Activated effector memory CD4-positive, alpha-beta T cell treated with anti-CD3 and anti-CD28 coated beads, Interleukin-2, amount 50 U/mL, for 16 hours (primary cell): ENCODE data around the gene NOP58.
"Not testable (repeated sequence)": the region's sequence is repeated elsewhere in the genome, so short reads cannot be mapped to it uniquely, and the experiment has no call there.

Experiments
- DNase-seq: peaks from one replicate; pipeline ENCODE4 v3.0.0-alpha.2; 2020

NOP58 gene, protein sequence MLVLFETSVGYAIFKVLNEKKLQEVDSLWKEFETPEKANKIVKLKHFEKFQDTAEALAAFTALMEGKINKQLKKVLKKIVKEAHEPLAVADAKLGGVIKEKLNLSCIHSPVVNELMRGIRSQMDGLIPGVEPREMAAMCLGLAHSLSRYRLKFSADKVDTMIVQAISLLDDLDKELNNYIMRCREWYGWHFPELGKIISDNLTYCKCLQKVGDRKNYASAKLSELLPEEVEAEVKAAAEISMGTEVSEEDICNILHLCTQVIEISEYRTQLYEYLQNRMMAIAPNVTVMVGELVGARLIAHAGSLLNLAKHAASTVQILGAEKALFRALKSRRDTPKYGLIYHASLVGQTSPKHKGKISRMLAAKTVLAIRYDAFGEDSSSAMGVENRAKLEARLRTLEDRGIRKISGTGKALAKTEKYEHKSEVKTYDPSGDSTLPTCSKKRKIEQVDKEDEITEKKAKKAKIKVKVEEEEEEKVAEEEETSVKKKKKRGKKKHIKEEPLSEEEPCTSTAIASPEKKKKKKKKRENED

DNA sequence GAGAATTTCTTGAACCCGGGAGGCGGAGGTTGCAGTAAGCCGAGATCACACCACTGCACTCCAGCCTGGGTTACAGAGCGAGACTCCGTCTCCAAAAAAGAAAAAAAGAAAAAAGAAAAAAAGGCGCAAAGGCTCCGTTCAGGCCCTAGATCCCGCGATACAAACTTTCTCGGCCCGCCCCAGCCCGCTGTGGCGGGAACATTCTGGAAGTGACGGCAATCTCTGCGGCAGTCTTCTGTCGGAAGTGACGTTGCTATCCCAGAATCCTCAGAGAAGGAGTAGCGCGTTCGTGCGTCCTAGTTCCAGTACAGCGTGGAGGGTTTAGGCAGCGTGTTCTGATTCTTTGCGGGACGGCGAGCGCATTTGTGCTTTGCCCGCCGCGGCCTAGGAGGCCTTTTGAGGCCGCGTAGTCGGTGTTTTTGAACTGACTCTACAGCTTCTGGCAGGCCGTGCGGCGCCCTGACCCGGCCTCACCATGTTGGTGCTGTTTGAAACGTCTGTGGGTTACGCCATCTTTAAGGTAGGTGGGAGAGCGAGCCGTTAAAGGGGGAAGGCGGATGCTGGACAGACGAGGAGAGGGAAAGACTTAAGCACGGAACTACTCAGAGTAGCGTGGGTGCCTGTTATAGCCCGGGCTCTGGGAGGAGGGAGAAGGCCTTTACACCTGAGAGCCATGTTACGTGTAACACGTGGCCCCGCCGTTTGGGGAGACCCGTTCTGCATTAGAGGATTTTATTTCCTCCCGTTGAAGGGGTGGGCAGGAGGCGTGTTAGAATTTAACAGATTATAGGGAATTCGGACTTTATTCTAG lies at the start of gene NOP58:
NOP58 (plus strand) TSS at position 297 of the 811 bp plus-strand sequence; CDS start at position 476, 179 bp downstream.
- peak; percentile 96 for DNase-seq

DNA sequence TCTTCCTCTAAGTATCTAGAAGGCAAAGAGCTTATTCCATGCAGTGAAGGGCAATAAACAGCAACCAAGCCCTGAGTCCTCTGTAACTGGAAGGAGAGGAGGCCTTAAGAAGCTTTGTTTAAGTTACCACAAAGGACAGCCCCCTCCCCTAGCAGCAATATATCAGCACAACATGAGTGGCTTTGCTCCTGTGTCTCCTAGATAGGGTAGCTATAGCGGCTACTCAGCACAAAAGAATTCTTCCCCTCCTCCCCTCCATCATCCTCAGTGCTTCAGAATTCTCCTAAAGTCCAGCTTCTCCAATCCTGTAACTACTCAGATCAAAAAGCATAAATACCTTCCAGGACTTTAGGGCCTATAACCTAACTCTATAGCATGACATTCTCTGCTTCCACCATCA lies 43.7 kb upstream of the NOP58 start:
- DNase-seq, result no peak

DNA sequence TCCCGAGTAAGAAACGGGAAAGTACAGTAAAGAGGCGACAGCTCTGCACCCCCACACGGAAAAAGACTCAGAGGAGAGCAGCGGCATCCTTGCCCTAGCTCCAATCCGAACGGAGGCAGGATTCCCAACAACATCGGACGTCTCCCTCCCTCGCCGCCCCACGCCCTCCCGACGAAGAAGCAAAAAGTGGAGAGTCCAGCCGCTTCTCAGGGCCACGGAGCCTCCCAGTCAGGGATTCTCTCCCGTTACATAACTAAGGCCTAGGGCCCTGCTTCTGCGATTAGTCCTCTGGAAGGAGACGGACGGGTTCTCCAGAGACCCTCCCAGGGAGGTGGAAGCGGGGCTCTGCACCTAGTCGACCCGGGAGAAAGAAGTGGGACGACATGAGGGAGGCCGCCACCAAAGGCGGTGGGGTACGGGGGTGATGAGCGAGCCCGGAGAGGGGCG lies 27.8 kb upstream of the NOP58 start:
- DNase-seq, result no peak

DNA sequence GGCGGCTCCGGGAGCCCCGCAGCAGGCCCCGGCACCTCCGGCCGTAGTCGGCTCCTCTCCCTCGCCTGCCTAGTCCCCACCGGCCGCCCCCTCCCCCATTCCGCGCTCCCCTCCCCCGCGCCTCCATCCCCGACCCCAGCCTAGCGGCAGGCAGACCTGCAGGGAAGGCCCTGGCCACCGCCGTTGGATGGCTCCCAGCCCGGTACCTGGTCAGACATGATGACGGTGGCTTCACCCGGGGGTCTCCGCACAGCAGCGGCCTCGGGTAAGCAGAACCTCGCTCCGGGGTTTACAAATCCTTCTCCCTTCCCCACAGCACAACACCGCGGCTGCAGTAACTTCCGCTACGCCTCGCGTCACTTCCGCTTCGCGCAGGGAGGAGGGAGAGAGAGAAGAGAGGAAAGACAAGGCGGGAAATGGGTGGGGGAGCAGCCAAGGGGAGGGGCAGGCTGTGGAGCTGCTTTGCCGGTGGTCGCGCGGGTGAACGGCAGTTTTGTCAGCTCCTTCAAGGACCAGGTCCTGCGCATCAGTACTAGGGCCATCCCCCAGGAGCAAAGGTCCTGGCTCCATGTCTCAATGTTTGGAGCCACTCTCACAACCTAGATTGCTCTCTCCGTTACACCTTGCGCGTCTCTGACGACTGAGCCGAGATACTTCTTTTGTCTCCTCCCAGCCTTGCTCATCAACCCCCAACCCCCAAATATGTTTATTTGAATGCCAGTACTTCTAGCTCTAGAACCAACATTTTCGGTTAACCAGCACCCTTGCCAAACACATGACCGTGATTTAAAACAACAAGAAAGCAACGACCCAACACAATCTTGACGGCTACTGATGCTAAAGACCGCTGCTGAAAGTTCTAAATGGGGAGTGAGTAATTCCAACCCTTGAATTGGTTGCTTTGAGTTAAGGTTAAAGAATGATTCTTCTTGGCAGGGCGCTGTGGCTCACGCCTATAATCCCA lies 27.0 kb upstream of the NOP58 start, which contains the start of gene SUMO1:
SUMO1 (minus strand) TSS at position 364 of the 964 bp plus-strand sequence; CDS start at position 218, 146 bp downstream.
- peak; percentile 97 for DNase-seq

DNA sequence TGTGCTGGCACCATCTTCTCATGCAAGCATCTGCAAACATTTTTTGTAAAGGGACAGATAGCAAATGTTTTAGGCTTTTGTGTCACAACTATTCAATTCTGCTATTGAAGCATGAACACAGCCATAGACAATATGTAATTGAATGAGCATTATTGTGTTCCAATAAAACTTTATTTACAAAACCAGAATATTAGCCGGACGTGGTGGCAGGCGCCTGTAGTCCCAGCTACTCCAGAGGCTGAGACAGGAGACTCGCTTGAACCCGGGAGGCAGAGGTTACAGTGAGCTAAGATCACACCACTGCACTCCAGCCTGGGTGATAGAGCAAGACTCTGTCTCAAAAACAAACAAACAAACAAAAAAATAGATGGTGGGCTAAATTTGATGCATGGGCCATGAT lies 17.9 kb upstream of the NOP58 start:
- not testable (repeated sequence) for DNase-seq

DNA sequence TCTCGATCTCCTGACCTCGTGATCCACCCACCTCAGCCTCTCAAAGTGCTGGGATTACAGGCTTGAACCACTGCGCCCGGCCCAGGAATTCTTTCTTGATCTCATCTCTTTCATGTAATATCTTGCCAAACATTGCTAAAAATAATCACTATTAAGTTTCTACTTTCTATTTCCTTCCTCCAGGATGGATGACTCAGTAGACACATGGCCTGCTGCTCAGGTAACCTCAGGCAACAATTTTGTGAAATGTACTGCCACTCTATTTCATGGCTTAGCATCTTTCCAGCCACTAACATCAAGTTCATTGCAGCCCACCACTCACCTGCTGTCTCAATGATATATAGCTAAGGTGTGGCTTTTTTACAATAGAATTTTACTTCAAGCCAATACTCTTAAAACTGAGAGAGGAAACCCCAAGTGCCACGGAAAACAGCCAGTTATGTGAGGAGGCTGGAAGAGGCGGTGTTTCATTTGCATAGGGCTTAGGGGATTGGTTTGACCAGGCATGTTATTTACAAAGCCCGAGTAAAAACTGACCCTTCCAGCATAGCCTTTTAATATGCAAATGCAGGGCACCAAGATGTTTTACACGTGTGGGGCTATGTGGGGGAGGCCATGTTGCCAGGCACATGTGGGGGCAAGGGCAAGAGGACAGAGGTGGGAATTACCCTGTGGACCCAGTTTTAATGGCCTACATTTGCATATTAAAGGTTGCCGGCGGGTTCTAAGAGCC lies 15.9 kb upstream of the NOP58 start:
- DNase-seq, result no peak

DNA sequence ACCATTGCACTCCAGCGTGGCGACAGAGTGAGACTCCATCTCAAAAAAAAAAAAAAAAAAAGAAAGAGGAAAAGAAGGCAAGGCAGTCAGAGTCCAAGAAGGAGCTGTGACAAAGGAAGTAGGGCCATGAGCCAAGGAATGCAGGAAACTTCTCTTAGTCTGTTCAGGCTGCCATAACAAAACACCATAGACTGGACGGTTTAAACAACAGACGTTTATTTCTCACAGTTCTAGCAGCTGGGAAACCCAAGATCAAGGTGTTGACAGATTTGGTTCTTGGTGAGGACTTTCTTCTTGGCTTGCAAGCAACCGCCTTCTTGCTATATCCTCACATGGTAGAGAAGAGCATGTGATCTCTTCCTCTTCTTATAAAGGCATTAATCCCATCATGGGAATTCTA lies 14.1 kb upstream of the NOP58 start:
- no peak for DNase-seq

DNA sequence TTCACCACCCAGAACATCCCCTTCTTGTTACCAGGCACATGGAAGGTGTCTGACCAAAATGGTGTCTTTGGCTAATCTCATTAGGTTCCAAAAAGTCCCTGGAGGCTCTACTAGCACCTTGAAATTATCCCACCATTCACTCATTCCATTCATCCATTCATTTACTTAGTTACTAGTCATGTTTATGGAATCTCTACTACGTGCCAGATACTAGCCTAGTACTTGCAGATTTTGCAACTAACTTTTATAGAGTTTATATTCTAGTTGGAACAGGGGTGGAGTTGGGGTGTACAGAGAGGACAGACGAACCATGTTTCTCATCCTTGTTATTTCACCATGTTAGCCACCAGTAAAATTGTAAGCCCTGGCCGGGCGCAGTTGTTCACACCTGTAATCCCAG lies 4.0 kb upstream of the NOP58 start:
- no peak for DNase-seq

DNA sequence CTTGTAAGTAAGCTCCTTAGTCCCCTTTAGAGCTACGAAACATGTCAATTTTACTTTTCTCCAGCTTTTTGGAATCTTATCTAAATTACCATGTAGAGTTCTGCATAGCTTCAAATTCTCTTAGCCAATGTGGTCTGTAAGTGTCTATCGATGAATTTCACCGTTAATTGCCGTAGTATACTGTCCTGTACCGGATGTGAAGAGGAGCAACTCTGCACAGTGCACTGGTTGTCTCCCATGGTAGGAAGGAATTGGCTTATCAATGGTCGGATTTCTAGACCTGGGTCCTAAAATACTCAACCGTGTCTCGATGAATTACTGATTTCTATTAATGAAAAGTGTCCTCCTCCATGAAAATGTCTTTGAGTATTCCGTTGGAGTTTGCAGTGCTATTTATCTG lies 1.9 kb downstream of the NOP58 start:
- DNase-seq, result no peak

DNA sequence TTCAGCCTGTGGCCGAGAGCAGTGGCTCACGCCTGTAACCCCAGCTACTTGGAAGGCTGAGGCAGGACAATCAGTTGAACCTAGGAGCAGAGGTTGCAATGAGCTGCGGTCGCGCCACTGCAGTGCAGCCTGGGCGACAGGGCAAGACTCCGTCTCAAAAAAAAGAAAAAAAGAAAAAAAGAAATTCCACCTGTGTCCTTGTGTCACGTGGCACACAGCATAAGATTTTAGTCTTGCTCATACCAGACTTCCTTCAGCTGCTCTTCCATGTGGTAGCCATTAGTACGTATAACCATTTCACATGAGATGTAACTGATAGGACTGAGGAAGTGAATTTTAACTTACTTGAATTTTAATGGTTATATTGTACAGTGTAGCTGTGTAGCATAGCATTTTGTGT lies 4.0 kb downstream of the NOP58 start:
- DNase-seq, result peak; percentile 71

DNA sequence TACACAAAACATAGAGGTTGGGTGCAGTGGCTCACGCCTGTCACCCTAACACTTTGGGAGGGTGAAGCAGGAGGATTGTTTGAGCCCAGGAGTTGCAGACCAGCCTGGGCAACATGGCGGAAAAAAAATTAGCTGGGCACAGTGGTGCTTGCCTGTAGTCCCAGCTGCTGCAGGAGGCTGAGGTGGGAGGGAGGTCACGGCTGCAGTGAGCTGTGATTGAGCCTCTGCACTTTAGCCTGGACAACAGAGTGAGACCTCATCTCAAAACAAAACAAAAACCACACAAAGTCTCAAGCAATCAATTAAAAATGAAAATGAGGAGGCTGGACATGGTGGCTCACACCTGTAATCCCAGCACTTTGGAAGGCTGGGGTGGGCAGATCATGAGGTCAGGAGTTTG lies 4.9 kb downstream of the NOP58 start:
- DNase-seq, result peak; percentile 58

DNA sequence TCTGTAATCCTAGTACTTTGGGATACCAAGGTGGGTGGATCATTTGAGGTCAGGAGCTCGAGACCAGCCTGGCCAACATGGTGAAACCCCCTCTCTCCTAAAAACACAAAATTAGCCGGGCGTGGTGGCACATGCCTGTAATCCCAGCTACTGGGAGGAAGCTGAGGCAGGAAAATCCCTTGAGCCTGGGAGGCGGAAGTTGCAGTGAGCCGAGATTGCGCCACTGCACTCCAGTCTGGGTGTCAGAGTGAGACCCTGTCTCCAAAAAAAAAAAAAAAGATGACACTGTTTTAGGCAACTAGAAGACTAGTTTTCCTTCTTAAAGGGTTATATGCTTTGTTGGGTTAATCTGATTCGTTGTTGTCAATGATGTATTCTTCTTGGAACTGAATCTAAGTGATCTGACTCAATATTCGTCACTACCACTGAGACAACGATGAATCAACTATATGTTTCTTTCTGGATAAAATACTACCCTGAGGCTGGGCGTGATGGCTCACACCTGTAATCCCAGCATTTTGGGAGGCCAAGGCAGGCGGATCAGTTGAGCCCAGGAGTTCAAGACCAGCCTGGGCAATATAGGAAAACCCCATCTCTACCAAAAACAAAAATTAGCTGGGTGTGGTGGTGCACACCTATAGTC lies 10.6 kb downstream of the NOP58 start:
- DNase-seq, result not testable (repeated sequence)

DNA sequence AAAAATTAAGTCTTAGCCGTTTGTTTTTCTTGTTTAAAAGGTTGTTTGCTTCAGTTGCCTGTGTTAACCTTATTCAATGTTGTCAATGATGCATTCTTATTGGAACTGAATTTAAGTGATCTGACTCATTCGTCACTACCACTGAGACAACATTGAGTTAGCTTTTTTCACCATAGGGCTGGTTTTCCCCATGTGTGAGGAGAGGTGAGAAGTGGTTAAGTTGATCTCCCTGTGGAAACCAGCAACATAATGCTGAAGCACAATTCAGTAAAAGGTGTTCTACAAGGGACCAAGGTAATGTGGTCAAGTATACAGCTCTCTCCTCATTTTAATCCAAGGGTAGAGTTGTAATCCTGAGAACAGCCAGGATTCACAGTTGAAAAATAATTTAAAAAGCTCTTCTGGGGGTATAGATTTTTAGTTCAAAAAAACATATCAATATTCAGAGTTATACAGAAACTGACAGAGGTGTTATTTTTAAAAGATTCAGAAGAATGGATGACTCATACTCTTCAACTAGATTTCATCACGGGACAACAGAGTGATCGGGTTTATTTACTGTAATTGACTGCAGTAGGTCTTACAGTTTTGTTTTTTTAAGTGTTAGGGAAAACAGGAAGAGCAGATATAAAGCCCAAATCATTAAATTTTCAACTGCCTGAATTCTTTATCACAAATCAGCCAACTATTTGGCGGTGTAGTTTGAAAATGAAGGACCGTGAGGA lies 12.6 kb downstream of the NOP58 start:
- DNase-seq, result no peak

DNA sequence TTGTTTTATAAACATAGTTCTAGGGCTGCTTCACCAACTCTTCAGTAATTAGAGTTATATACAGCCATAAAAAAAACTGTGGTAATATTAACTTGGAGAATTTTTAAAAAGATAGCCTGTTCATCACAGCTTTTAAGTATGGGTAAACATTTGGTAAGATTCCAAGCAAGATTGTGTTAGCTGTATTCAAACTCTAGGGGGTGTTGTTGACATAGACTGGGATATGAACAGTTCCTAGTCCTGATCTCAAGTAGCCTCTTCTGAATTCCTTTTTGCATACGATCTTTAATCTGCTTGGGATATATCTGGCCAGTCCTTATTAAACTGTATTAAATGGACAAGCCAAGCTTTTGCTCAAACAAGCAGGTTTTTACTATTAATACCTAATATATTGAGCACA lies 13.4 kb downstream of the NOP58 start:
- no peak for DNase-seq

DNA sequence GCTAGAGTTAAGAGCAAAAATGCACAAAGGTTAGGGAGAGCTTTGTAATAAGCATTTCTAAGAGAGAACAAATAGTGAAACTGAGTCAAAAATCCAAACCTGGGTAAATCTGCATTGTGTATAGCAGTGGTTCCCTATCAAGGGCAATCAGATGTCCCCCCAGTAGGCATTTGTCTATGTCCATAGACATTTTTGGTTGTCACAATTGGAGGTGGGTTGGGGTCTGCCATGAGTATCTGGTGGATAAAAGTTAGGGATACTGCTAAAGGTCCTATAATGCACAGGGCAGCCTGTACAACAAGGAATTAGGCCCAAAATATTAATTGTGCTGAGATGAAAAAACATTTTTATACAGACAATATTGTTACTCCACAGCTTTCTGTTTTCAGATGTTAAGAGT lies 21.0 kb downstream of the NOP58 start:
- DNase-seq, result no peak

DNA sequence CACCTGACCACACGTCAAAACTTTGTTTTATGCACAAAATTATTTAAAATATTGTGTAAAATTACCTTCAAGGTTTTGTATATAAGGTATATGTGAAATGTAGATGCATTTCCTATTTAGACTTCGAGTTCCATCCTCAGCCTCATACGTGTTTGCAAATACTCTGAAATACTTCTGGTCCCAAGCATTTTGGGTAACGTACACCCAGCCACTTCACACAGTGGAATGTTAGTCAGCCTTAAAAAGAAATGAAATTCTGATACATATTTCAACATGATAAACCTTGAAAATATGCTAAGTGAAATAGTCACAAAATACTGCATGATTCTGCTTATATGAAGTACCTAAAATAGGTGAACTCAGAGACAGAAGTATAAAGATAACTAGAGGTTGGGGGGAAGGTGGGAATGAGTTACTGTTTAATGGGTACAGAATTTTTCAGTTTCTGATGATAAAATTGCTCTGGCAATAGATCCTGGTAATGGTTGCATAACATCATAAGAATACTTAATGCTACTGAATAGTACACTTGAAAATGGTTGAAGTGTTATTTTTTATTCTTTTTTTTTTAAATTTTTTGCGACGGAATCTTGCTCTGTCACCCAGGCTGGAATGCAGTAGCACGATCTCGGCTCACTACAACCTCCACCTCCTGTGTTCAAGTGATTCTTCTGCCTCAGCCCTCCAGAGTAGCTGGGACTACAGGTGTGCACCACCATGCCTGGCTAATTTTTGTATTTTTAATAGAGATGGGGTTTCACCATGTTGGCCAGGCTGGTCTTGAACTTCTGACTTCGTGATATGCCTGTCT lies 24.0 kb downstream of the NOP58 start:
- DNase-seq, result no peak

DNA sequence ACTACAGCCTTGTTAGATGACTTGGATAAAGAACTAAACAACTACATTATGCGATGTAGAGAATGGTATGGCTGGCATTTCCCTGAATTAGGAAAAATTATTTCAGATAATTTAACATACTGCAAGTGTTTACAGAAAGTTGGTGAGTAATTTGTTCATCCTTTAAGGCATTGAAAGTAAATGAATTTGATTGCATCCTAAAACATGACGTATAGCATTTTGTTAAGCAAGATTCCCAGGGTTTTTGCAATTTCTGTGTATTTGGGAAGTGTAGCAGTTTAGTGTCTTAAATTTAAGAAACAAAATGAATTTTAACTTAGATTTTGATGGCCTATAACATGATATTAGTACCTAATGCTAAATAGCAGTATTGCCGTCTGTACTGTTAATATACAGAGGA lies 24.8 kb downstream of the NOP58 start:
- DNase-seq, result no peak

DNA sequence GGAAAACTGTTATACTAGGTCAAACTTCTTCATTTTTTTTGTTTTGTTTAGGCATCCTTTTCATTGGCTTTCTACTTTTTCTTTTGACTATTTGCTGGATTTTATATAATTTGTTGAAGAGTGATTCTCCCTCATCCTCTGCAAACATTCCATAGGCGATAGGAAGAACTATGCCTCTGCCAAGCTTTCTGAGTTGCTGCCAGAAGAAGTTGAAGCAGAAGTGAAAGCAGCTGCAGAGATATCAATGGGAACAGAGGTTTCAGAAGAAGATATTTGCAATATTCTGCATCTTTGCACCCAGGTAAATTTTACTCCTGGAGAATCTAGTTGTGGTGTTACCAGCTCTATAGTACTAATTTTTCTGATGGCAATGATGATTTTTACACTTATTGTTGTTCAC lies 25.4 kb downstream of the NOP58 start:
- no peak for DNase-seq

DNA sequence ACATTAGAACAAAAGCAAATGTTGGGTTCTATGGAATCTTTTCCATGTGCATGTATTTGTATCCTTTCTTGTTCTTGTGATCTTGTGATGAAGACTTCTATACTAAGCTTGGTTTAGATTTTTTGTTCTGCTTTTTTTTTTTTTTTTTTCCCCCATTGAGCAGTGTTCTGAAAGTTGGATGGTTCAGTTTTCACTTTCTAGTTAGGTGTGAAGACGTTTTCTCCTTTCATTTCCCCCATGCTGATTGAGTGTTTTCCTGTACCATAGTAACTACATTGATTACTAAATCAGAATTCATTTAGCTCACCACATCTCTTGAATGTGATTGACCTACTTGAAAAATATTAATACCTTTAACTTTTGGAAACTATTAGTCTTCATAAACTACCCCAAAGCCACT lies 34.1 kb downstream of the NOP58 start:
- DNase-seq, result no peak

DNA sequence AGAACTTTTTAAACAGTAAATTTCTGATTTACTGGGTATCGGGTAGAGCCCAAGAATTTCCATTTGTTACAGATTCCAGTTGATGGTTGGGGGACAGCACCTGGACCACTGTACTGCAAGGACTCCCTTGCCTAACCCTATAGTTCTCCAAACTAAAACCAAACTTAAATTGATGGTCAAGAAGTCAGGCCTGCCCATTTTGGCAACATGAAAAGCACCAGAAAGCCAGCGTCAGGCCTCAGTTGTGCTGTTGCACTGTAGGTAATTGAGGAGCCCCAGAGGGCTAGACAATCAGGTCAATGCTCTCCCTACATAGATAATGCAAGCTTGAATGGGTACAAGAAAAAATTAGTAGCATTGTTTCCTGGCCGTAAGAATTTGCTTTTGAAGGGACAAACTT lies 40.5 kb downstream of the NOP58 start:
- no peak for DNase-seq
